SK-N-DZ (cell line): ENCODE results near the gene NRXN3.
A peak's percentile ranks its signal among the peaks of the same experiment; 100 is the strongest.

Source experiments
- DNase-seq: peaks from one replicate; pipeline ENCODE4 v3.0.0-alpha.2; 2015; ENCODE audit warnings: low spot score

NRXN3 gene

DNA sequence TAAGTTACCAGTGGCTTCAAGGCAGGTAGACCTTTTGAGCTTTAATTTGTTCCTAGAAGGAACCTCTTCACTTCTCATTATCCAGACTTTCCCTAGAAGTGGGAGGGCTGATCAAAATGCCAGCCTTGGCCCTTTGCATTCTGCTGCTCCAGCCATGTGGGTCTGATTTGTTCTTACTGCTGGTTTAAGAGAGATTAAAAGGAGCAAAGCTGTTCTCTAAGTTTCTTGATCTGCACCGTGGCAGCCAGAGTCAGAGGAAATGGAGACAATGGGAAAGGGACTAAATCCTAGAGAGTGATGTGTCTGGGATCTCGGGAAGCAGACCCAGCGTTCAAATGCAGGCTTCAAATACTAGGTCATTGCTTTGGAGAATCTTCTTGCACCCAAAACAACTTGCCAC is 1281.4 kb downstream of the NRXN3 start:
- no peak for DNase-seq

GRCh38 chr14:79453276-79453675 is 1283.1 kb downstream of the NRXN3 start:
- DNase-seq: no peak

DNA sequence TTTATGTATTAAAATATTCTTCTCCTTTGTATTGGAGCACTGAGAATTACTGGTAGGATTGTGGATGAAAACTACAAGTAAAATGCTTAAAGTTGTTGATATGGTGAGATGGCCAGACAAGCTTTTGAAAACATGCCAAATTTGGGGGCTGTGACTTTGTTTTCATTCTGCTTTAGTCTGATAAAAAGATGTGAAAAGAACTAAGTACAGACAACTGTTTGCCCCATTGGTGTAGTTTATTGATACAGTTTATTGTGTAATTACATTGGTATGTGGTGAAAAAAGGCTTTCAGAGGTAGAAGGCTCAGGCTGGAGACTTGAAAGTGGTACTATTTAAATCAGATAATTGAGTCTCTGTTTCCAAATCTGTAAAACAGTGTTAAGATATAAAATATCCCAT is 1294.3 kb downstream of the NRXN3 start:
- no peak for DNase-seq

DNA sequence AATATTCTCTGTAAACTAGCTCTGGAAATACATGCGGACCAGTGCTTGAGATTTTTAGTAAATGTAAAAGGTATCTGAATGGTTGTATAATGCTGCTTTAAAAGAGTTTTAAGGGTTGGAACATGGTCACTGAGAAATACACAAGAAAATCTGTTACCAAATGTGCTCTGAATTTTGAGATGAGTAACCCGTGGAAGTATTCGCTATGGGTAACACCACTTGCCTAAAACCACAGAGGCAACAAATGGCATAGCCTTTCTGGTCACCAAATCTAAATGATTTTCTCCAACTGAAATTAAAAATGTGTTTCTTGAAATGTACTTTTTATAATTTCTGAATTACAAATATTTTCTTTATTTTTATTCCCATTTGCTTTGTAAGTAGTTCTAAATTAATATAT is 1295.5 kb downstream of the NRXN3 start:
- DNase-seq: no peak

DNA sequence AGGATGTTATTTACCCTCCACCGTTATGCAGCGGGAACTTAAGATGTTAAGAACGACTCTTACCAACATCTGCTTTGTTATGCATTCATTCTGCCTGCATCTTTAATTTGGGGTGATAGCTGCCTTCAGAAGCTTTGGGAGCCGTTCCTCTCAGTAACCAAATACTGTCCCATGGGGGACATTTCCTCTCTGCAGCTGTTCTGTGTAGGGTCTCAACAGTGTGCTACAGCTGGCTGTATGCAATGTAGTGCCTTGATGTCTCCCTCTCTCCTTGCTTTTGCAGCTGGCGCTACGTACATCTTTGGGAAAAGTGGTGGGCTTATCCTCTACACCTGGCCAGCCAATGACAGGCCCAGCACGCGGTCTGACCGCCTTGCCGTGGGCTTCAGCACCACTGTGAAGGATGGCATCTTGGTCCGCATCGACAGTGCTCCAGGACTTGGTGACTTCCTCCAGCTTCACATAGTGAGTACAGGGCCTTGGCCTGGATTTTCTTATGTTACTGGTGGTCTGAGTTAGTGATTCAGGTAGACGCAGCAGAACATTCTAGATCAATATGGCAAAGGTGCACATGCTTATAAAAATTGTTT is 1296.9 kb downstream of the NRXN3 start:
- no peak for DNase-seq

- no peak for DNase-seq
Measured at GRCh38 chr14:79467835-79468234, 1297.7 kb downstream of the NRXN3 start.

- no peak for DNase-seq
Measured at GRCh38 chr14:79468486-79468885, 1298.3 kb downstream of the NRXN3 start.

- DNase-seq: no peak
Measured at GRCh38 chr14:79473651-79474050, 1303.5 kb downstream of the NRXN3 start.

DNA sequence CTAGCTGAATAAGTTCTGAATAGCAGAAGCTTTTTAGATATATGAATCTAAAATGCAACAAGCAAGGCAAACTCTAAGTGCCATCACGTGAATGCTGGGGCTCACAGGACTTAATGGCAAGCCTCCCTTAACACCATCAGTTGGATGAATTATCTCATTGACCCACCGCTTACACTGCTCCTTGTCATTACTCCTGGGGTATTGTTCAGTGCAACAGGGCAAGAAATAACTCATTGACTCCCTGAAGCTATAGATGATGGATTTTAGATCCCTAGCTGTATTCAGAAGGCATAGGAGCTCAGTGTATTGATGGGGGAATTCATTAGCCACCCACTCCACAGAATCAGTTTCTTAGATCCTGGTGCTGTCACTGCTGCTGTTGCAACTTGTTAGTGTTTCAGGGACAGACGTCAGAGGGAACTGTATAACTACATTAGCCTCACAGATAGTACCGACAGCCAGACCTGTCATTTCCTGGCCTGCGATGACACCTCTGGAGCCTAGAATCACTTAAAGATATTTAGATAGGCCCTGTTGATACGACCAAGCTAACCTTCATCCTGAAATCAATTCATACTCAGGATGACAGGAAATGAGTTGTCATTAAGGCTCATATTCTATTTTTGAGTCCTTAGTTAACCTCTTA is 1305.8 kb downstream of the NRXN3 start:
- peak; percentile 6 for DNase-seq

DNA sequence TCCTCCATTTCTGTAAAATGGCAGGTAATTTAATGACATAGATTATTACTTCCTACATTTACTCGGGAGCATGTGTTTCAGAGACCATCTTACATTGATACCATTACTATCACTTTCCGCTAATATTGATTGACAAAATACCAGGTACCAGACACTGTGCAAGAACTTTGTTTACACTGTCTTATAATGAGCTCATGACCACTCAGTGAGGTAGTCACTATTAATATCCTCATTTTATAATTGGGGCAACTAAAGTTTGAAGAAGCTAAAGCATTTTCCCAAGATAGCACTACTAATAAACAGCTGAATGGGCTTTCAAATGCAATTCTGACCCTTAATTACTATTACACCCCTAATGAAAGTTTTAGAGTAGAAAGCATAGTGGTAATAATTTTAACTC is 1306.4 kb downstream of the NRXN3 start:
- DNase-seq: no peak

DNA sequence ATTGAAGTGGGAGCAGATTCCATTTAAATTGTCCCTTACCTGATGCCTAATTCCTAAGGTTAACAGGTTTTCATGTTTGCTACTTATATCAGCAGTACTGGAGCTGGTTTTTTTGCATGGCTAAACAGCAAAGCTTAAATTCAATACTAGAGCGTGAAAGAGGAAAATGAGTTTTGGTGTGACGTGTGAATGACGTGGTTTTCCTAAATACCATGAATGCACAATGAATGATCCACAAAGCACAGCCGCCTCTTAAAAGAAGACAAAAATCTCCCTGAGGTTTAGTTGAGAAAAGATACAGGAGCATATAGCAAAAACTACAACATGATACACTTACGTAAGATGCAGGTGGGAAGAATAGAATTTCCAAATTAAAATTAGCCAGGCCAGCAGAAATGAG is 1310.0 kb downstream of the NRXN3 start:
- no peak for DNase-seq

DNA sequence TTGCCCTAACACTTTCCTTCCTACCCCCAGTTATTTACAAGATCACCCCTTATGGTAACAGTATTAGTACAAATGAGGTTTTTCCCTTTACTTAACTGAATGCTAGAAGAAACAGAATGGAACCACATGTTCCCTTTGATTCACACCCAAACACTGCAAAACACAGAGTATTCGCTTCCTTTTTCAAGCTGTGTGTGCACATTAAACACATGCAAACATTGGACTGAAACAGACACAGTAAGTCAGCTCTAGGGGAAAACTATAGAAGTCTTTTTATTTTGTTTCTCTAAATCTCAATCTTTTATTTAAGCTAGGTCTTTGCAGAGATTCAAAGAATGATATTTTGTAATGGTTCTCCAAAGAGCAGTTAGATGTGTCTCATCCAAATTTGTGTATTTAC is 1312.7 kb downstream of the NRXN3 start:
- no peak for DNase-seq

- DNase-seq: no peak
Measured at GRCh38 chr14:79483477-79484388, 1313.6 kb downstream of the NRXN3 start.

DNA sequence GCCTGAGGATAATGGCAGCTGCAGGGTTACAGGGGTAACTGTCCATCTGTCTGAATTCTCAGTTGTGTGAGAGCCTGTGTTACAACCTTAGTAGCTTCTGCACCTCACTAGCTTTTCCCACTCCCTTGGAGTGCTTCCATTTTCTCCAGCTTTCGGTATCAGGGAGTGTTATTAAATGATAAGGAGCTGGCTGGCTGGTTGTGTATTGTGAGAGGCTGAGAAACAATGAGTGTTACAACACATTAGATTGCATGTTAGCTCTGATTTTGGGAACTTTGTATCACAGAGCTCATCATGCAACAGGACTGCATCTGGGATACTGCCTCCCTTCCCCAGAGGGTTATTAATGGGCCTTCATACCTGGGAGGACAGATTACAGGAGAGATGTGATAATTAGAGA is 1317.5 kb downstream of the NRXN3 start:
- no peak for DNase-seq

GRCh38 chr14:79491161-79491560 is 1321.0 kb downstream of the NRXN3 start:
- DNase-seq: no peak

DNA sequence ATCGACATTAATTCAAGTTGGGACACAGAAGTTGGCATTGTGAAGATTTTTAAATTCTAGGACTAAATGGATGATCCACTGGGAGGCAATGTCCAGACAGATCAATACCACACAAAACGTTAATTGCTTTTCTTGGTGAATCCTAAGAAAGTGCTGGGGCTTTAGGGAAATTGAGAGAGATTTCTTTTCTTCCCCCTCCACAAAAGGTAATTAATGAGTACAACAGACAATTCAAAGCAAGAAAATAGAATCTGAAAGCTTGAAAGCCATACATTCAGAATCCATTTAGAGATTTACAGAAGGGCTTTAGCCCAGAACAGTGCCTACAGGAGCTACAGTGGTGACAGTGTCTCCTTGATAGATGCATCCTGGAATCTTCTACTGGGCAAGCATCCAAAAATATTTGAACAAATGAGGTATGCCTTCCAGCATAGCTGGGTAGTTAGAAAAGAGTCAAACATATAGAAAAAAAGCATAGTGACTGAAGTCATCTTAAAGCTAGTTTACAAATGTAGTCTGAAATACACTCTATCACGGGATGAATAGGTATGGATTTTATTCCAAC is 1323.0 kb downstream of the NRXN3 start:
- no peak for DNase-seq

- DNase-seq: no peak
Measured at GRCh38 chr14:79496701-79497100, 1326.5 kb downstream of the NRXN3 start.

DNA sequence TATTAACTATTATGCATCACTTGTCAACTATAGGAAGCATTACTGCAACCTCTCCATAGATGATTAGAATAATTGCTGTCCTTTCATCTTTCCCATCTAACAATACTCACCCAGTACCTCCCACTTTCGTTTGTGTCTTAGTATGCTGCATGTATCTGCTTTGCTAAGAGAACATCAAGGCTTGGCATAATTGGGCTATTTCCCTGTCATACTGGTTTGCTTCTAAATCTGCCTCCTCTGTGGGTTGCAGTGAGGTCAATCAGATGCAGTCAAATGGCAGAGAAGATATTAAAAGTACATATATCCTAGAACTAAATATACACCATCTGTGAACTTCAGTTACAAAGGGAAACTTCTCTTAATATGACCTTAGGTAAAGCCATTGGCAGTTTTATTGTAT is 1330.3 kb downstream of the NRXN3 start:
- no peak for DNase-seq

DNA sequence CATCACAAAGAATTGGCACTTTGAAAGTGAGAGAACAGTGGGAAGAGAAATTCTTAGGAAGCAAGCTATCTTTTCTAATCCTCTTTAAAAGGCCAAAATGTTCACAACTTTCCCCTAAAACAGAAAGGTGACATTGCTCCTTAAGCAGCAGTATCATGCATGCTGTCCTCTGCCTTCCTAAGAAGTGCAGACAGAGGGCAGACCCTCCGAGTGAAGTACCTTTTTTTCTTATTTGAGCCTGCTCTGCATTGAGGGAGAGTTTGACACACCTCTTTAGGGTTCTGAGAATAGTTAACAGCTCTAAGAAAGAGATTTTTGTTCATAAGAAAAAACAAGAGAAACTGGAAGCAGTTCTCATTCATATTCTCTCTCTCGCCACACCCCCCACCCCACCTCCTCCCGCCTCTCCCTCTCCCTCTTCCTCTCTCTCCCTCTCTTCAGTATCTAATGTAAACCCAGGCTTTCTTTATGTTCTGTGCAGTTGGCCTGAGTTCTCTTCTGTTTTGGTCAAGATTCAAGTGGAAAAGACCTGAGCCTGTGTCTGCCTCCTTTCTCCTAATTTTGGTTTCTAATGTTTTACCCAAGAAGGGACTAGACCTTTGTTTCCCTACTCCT is 1332.1 kb downstream of the NRXN3 start:
- DNase-seq: no peak

GRCh38 chr14:79502751-79503148 is 1332.6 kb downstream of the NRXN3 start:
- no peak for DNase-seq

- DNase-seq: no peak
Measured at GRCh38 chr14:79510659-79511058, 1340.5 kb downstream of the NRXN3 start.

- no peak for DNase-seq
Measured at GRCh38 chr14:79511146-79511545, 1341.0 kb downstream of the NRXN3 start.
